GM13977 (cell line): ENCODE measurements around the gene TP53RK.

ENCODE experiments used
- DNase-seq: peaks from one replicate; pipeline ENCODE4 v3.0.0; 2012; ENCODE audit warnings: low spot score
- CTCF ChIP-seq: IDR thresholded peaks from 2 replicates; pipeline ENCODE4 v1.5.1; 2012; ENCODE audit warnings: mild to moderate bottlenecking, control low read depth; ENCODE audit not compliant: insufficient read depth; ENCODE audit errors: extremely low read depth, missing control alignments
- in situ Hi-C: fragments of 300-500 bp; cut with MboI; formaldehyde crosslinking; loops from one replicate; pipeline ENCODE4 v1.12.0; 2022; ENCODE audit warnings: low sequenced_read_pairs, low pct_unique_long_range_greater_than_20kb, mixed read lengths, inconsistent platforms; ENCODE audit not compliant: unreplicated experiment

Gene TP53RK

GRCh38 chr20:46673394-46674252 is 15.6 kb downstream of the TP53RK start:
- in situ Hi-C loops = no loop called here
- DNase-seq = no peak
- TF ChIP-seq CTCF = no peak

- no peak for TF ChIP-seq CTCF
Measured at GRCh38 chr20:46672543-46673148, 16.6 kb downstream of the TP53RK start.

GRCh38 chr20:46671866-46672542 is 17.2 kb downstream of the TP53RK start:
- no peak for DNase-seq
- no peak for TF ChIP-seq CTCF
- in situ Hi-C loops = no loop called here

More at GRCh38 chr20:46672543-46673148, 16.6 kb downstream of the TP53RK start:
- DNase-seq = no peak
- in situ Hi-C loops = no loop called here

- DNase-seq = no peak
- no peak for TF ChIP-seq CTCF
- in situ Hi-C loops = no loop called here
Measured at GRCh38 chr20:46670585-46671584, 18.4 kb downstream of the TP53RK start.

GRCh38 chr20:46670228-46670584 is 19.0 kb downstream of the TP53RK start:
- no peak for TF ChIP-seq CTCF
- DNase-seq = no peak
- in situ Hi-C loops = no loop called here
